ENCODE measurements around the gene EXD1. TPM values are rescaled to one million over a fixed set of nuclear protein-coding genes. Genes with fewer than 3 reads are reported as not detected.

EXD1 gene
- polyA plus RNA-seq, 2 of the 4 experiments (the other 2 are of a cell fraction): 0.14 to 0.39 TPM

GRCh38 chr15:41279535-41280283 lies 49.2 kb upstream of the EXD1 start:
- Histone ChIP-seq H3K4me3 (no peak overlapping the region), H3K9me3 (no peaks in the 10 kb centered on the region), H3K4me1 (peaks cover 33% of the 10 kb centered on the region), H3K4me2 (no peak overlapping the region), H3K27ac (peak overlapping the region in 1 of 2 experiments; percentile 56; a peak in 2 of 6 replicates)
- FAIRE-seq: no peak
- no peak for TF ChIP-seq USF2 (IDR thresholded peaks at IDR 0.05)
- no peak for DNase-seq (ENCODE audit: low read depth in 1 of 2, low spot score in 1 of 2)
- 95% methylated on average over 1 of the region's 1 CpG for WGBS (ENCODE audit: missing lambda C conversion rate)
- no peak for ATAC-seq
- POLR2A ChIA-PET: no interaction called here
- CTCF ChIA-PET: interaction anchor here (1.1 kb wide), 1 partner anchor 10 kb away, joined by 3 read pairs; no protein-coding TSS in a partner anchor

GRCh38 chr15:41278319-41278718 lies 47.8 kb upstream of the EXD1 start:
- Histone ChIP-seq H3K27ac (no peak overlapping the region), H3K4me2 (no peak overlapping the region), H3K4me1 (peaks cover 32% of the 10 kb centered on the region), H3K9me3 (no peaks in the 10 kb centered on the region), H3K4me3 (no peak overlapping the region)
- DNase-seq (ENCODE audit: low read depth in 1 of 2, low spot score in 1 of 2) (no peak), ATAC-seq (no peak), FAIRE-seq (no peak)
- WGBS (ENCODE audit: missing lambda C conversion rate): 89% methylated on average over 3 of the region's 3 CpGs
- CTCF ChIA-PET: interaction anchor here (0.5 to 1.1 kb wide), 2 partner anchors 12 to 233 kb away, joined by 3 to 4 read pairs; no protein-coding TSS in a partner anchor
- TF ChIP-seq RAD21 (conservative IDR thresholded peaks at IDR 0.05 in 1 of 2, IDR thresholded peaks at IDR 0.05 in 1 of 2) (no peak), EHMT2 (IDR thresholded peaks at IDR 0.05; ENCODE audit: low read depth) (no peak), EHF (CRISPR knock-in tag; IDR thresholded peaks at IDR 0.05) (no peak), KDM1A (IDR thresholded peaks at IDR 0.05; ENCODE audit: low read depth) (no peak), CEBPB (IDR thresholded peaks at IDR 0.05) (no peak), MAX (IDR thresholded peaks at IDR 0.05) (no peak), MYC (IDR thresholded peaks at IDR 0.05; ENCODE audit: borderline replicate concordance, low read length) (no peak), KDM5A (IDR thresholded peaks at IDR 0.05) (no peak), MAFK (IDR thresholded peaks at IDR 0.05; ENCODE audit: partially characterized antibody) (no peak), GATA3 (IDR thresholded peaks at IDR 0.05; ENCODE audit: borderline replicate concordance) (no peak), SMC3 (IDR thresholded peaks at IDR 0.05) (no peak), PHF8 (IDR thresholded peaks at IDR 0.05; ENCODE audit: borderline replicate concordance, low read depth) (no peak), TFCP2L1 (CRISPR knock-in tag; IDR thresholded peaks at IDR 0.05) (no peak), ATOH8 (CRISPR knock-in tag; IDR thresholded peaks at IDR 0.05; ENCODE audit: low read depth) (no peak), JUNB (IDR thresholded peaks at IDR 0.05) (no peak), ZSCAN20 (CRISPR knock-in tag; IDR thresholded peaks at IDR 0.05) (no peak), CHD2 (IDR thresholded peaks at IDR 0.05; ENCODE audit: low read length, partially characterized antibody) (no peak), ELK1 (IDR thresholded peaks at IDR 0.05; ENCODE audit: low read depth, low read length) (no peak)
- POLR2A ChIA-PET: interaction anchor here (0.7 kb wide), 1 partner anchor 19 kb away, joined by 3 read pairs; no protein-coding TSS in a partner anchor

- H3K4me3 ChIP-seq: no peak overlapping the region
- peak; percentile 57 to 62; a peak in 4 of 6 replicates for ATAC-seq
- peaks cover 24% of the 10 kb centered on the region for H3K4me1 ChIP-seq
- no peak overlapping the region; the same call in 2 of the 3 replicates for H3K4me2 ChIP-seq
- POLR2A ChIA-PET: no interaction called here
- TF ChIP-seq SREBF2 (IDR thresholded peaks at IDR 0.05) (no peak), ZFP36 (IDR thresholded peaks at IDR 0.05; ENCODE audit: borderline replicate concordance, partially characterized antibody) (no peak), EHMT2 (IDR thresholded peaks at IDR 0.05; ENCODE audit: low read depth) (no peak), JUNB (IDR thresholded peaks at IDR 0.05) (no peak), FOXS1 (CRISPR knock-in tag; IDR thresholded peaks at IDR 0.05) (no peak), USF2 (IDR thresholded peaks at IDR 0.05) (no peak), CBX8 (IDR thresholded peaks at IDR 0.05) (no peak), MAZ (IDR thresholded peaks at IDR 0.05; ENCODE audit: borderline replicate concordance, low read depth, low read length) (no peak), TFCP2L1 (CRISPR knock-in tag; IDR thresholded peaks at IDR 0.05) (no peak), HOXA7 (CRISPR knock-in tag; IDR thresholded peaks at IDR 0.05) (no peak), ESRRA (IDR thresholded peaks at IDR 0.05; ENCODE audit: borderline replicate concordance, low read length) (no peak), RNF2 (IDR thresholded peaks at IDR 0.05; ENCODE audit: borderline replicate concordance, low read depth) (no peak), FOSB (CRISPR knock-in tag; IDR thresholded peaks at IDR 0.05) (no peak), NR3C1 (IDR thresholded peaks at IDR 0.05) (no peak), ZC3H11A (IDR thresholded peaks at IDR 0.05) (no peak), RFX5 (IDR thresholded peaks at IDR 0.05) (no peak), MAFK (IDR thresholded peaks at IDR 0.05; ENCODE audit: partially characterized antibody) (no peak), MAX (IDR thresholded peaks at IDR 0.05) (no peak)
- peak overlapping the region; percentile 38 to 57; a peak in 4 of 6 replicates for H3K27ac ChIP-seq
- FAIRE-seq: no peak
- no peaks in the 10 kb centered on the region for H3K9me3 ChIP-seq
- peak in 1 of 2 experiments; percentile 42 for DNase-seq (ENCODE audit: low read depth in 1 of 2, low spot score in 1 of 2)
- CTCF ChIA-PET: interaction anchor here (0.6 to 0.9 kb wide), 2 partner anchors 56 to 593 kb away, joined by 3 read pairs; partner anchors contain the start of genes NUSAP1 and OIP5
These were observed 46.3 kb upstream of the EXD1 start for GRCh38 chr15:41276831-41277230.

All from A549 (cell line).